ENCODE results near the gene IFIT5. TPM values are rescaled to one million over a fixed set of nuclear protein-coding genes. Genes with fewer than 3 reads are reported as not detected.

IFIT5 gene
- total RNA-seq, 1 donor from 2014 or later = 22.5 TPM

GRCh38 chr10:89419548-89419947 is 5.2 kb downstream of the IFIT5 start:
- Mint-ChIP-seq H3K27ac (ENCODE audit: unreplicated experiment) (no peak overlapping the region), H3K27me3 (ENCODE audit: unreplicated experiment) (no peaks in the 10 kb centered on the region), H3K9me3 (ENCODE audit: unreplicated experiment) (no peaks in the 10 kb centered on the region), H3K4me3 (ENCODE audit: unreplicated experiment) (no peak overlapping the region), H3K4me1 (ENCODE audit: unreplicated experiment) (peaks cover 35% of the 10 kb centered on the region), H3K36me3 (ENCODE audit: unreplicated experiment) (peaks cover 28% of the 10 kb centered on the region)
- no peak for DNase-seq (ENCODE audit: extremely low spot score, unreplicated experiment)
- TF ChIP-seq CTCF (IDR thresholded peaks at IDR 0.05) = peak; percentile 55

- Mint-ChIP-seq H3K9me3 (ENCODE audit: unreplicated experiment) (no peaks in the 10 kb centered on the region), H3K27ac (ENCODE audit: unreplicated experiment) (no peak overlapping the region), H3K36me3 (ENCODE audit: unreplicated experiment) (peaks cover 27% of the 10 kb centered on the region), H3K27me3 (ENCODE audit: unreplicated experiment) (no peaks in the 10 kb centered on the region), H3K4me1 (ENCODE audit: unreplicated experiment) (peaks cover 26% of the 10 kb centered on the region), H3K4me3 (ENCODE audit: unreplicated experiment) (no peak overlapping the region)
- DNase-seq (ENCODE audit: extremely low spot score, unreplicated experiment) = no peak
- no peak for TF ChIP-seq CTCF (IDR thresholded peaks at IDR 0.05)
Measured at GRCh38 chr10:89421018-89421476, 6.7 kb downstream of the IFIT5 start.

GRCh38 chr10:89425000-89425399 is 10.6 kb downstream of the IFIT5 start:
- Mint-ChIP-seq H3K9me3 (ENCODE audit: unreplicated experiment) (no peaks in the 10 kb centered on the region), H3K4me3 (ENCODE audit: unreplicated experiment) (no peak overlapping the region), H3K4me1 (ENCODE audit: unreplicated experiment) (peaks cover 21% of the 10 kb centered on the region), H3K27ac (ENCODE audit: unreplicated experiment) (no peak overlapping the region), H3K36me3 (ENCODE audit: unreplicated experiment) (peaks cover 9% of the 10 kb centered on the region), H3K27me3 (ENCODE audit: unreplicated experiment) (no peaks in the 10 kb centered on the region)
- no peak for TF ChIP-seq CTCF (IDR thresholded peaks at IDR 0.05)
- DNase-seq (ENCODE audit: extremely low spot score, unreplicated experiment) = no peak

GRCh38 chr10:89426230-89426868 is 12.0 kb downstream of the IFIT5 start:
- peak; percentile 84 for TF ChIP-seq CTCF (IDR thresholded peaks at IDR 0.05)
- Mint-ChIP-seq H3K4me3 (ENCODE audit: unreplicated experiment) (no peak overlapping the region), H3K9me3 (ENCODE audit: unreplicated experiment) (no peaks in the 10 kb centered on the region), H3K27me3 (ENCODE audit: unreplicated experiment) (no peaks in the 10 kb centered on the region), H3K4me1 (ENCODE audit: unreplicated experiment) (peaks cover 21% of the 10 kb centered on the region), H3K36me3 (ENCODE audit: unreplicated experiment) (peaks cover 2% of the 10 kb centered on the region), H3K27ac (ENCODE audit: unreplicated experiment) (peak overlapping the region; percentile 45)
- no peak for DNase-seq (ENCODE audit: extremely low spot score, unreplicated experiment)

- Mint-ChIP-seq H3K4me3 (ENCODE audit: unreplicated experiment) (no peak overlapping the region), H3K27me3 (ENCODE audit: unreplicated experiment) (no peaks in the 10 kb centered on the region), H3K9me3 (ENCODE audit: unreplicated experiment) (no peaks in the 10 kb centered on the region), H3K36me3 (ENCODE audit: unreplicated experiment) (peaks cover 1% of the 10 kb centered on the region), H3K4me1 (ENCODE audit: unreplicated experiment) (peaks cover 34% of the 10 kb centered on the region), H3K27ac (ENCODE audit: unreplicated experiment) (peak overlapping the region; percentile 24)
- no peak for DNase-seq (ENCODE audit: extremely low spot score, unreplicated experiment)
- no peak for TF ChIP-seq CTCF (IDR thresholded peaks at IDR 0.05)
Measured at GRCh38 chr10:89427629-89428028, 13.3 kb downstream of the IFIT5 start.

All from osteocyte (in vitro differentiated cells).